NCI-H187 treated with DMSO at 0.1 percent for 48 hours (cell line): ENCODE measurements around the gene ATR.
"Not testable (repeated sequence)": the region's sequence is repeated elsewhere in the genome, so short reads cannot be mapped to it uniquely, and the experiment has no call there.

Experiments
- DNase-seq: peaks from one replicate; lab custom pipeline; 2025; lab: John Stamatoyannopoulos, UW

Gene ATR

GRCh38 chr3:142578329-142579223, at the start of gene ATR:
Gene ATR, minus strand, starts transcription at chr3:142578733. Its CDS starts 29 bp downstream, at chr3:142578704.
- peak; percentile 73 for DNase-seq

GRCh38 chr3:142626971-142627370, 48.4 kb upstream of the ATR start:
- DNase-seq, result no peak

GRCh38 chr3:142625153-142625440, 46.6 kb upstream of the ATR start:
- DNase-seq, result no peak

- no peak for DNase-seq
Observed at GRCh38 chr3:142624341-142625152, 46.0 kb upstream of the ATR start.

- no peak for DNase-seq
Observed at GRCh38 chr3:142623194-142623593, 44.7 kb upstream of the ATR start.

GRCh38 chr3:142622405-142622804, 43.9 kb upstream of the ATR start:
- no peak for DNase-seq

GRCh38 chr3:142618917-142619461, 40.5 kb upstream of the ATR start:
- no peak for DNase-seq

GRCh38 chr3:142615171-142615570, 36.6 kb upstream of the ATR start:
- DNase-seq, result no peak

GRCh38 chr3:142614059-142614626, 35.6 kb upstream of the ATR start:
- no peak for DNase-seq

GRCh38 chr3:142613491-142613890, 35.0 kb upstream of the ATR start:
- DNase-seq, result no peak

GRCh38 chr3:142611206-142611605, 32.7 kb upstream of the ATR start:
- DNase-seq, result no peak

GRCh38 chr3:142609136-142609535, 30.6 kb upstream of the ATR start:
- no peak for DNase-seq

GRCh38 chr3:142608631-142609030, 30.1 kb upstream of the ATR start:
- DNase-seq, result no peak

GRCh38 chr3:142604940-142605339, 26.4 kb upstream of the ATR start:
- no peak for DNase-seq

- DNase-seq, result not testable (repeated sequence)
Observed at GRCh38 chr3:142603386-142603705, 24.8 kb upstream of the ATR start.

- DNase-seq, result no peak
Observed at GRCh38 chr3:142602619-142603385, 24.3 kb upstream of the ATR start.

- DNase-seq, result no peak
Observed at GRCh38 chr3:142601713-142602112, 23.2 kb upstream of the ATR start.

- no peak for DNase-seq
Observed at GRCh38 chr3:142597906-142598305, 19.4 kb upstream of the ATR start.

GRCh38 chr3:142596726-142597088, 18.2 kb upstream of the ATR start:
- DNase-seq, result no peak

GRCh38 chr3:142595951-142596725, 17.6 kb upstream of the ATR start, which contains the start of gene PLS1:
Gene PLS1, plus strand, starts transcription at chr3:142596393. Its CDS starts 67,845 bp downstream, at chr3:142664238.
- DNase-seq, result peak; percentile 69

- no peak for DNase-seq
Observed at GRCh38 chr3:142595581-142595950, 17.0 kb upstream of the ATR start.
